GM19395 (cell line): ENCODE results near the gene ACTA1.
"Not testable (repeated sequence)": the region's sequence is repeated elsewhere in the genome, so short reads cannot be mapped to it uniquely, and the experiment has no call there.

Experiments used
- ATAC-seq: cut with Tn5 transposase; IDR thresholded peaks from one replicate; pipeline ENCODE4 v1.9.1; 2021; ENCODE audit warnings: mild to moderate bottlenecking, moderate library complexity; ENCODE audit not compliant: unreplicated experiment

The ACTA1 gene

DNA sequence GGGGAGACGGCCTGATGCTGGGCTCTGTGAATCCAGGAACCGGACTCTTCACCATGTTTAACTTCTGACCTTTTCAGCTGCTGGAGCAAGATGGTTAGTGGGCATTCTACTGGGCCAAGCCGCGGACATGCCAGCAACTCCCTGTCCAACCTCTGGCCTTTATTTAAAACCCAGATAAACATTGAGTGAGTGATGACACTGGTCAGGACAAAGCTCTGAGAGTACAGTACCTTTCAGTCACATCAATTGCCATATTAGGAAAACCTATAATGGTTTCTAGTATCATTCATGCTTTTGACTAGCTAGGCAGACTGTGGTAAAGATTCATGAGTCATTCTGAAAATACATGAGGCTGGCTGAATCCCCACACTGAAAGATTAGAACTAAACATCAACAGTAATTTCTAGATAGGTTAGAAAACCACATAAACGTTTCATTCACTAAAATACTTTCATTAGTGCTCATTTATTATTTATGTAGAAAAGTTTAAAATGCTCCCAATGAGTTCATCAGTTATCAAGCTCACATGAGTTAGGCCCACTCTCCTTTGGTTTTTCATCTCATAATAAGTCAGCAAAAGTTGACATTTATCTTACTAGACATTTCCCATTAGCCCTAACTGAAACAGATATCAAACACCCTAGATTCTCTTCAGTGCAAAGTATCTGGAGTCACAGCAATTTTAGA is 7.1 kb upstream of the ACTA1 start:
- peak; percentile 98 for ATAC-seq

DNA sequence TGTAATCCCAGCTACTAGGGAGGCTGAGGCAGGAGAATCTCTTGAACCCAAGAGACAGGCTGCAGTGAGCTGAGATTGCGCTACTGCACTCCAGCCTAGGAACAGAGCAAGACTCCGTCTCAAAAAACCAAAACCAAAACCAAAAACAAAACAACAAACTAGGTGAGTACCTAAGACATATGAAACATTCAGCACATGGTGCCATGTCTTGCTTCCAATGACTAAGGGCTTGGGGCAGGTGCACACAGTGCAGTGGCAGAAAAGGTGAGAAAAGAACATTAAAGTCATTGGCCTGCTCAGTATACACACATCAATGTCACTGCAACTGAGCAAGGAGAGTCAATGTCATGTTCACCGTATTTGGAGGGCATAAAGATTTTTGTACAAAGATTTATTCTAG is 4.1 kb upstream of the ACTA1 start:
- no peak for ATAC-seq

DNA sequence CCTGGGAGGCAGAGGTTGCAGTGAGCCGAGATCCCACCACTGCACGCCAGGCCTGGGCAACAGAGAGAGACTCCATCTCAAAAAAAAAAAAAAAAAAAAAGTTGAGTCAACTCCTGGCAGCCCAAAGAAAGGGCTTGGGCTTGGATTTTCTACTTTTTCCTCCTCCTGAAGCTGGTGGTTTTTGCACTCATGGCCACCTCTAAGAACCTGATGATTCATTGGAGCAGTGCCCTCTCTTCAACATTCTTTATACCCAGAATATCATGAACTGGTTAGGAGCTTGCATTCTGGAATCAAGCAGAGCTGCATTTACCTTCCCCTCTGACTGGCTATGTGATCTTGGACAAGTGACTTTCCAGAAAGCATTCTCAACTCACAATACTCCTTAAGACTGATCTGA is 3.5 kb upstream of the ACTA1 start:
- no peak for ATAC-seq

DNA sequence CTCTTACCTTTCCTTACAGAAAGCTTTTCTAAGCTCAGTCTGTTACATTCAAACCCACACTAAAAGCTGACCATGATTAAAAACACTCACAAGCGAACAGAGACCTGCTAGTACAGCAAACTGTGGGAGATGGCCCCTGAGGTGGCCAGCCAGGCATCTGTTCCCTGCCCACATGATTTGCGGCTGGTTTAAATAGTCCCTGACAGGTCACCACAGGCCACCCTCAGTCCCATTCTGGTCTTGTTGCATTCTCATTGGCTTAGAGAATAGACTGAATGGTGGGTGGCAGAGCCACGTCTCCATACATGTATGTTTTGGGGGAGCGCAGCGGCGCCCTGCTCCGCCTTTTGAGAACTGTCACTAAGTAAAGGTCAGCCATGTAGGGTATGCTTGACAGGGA is 2.3 kb upstream of the ACTA1 start:
- no peak for ATAC-seq

DNA sequence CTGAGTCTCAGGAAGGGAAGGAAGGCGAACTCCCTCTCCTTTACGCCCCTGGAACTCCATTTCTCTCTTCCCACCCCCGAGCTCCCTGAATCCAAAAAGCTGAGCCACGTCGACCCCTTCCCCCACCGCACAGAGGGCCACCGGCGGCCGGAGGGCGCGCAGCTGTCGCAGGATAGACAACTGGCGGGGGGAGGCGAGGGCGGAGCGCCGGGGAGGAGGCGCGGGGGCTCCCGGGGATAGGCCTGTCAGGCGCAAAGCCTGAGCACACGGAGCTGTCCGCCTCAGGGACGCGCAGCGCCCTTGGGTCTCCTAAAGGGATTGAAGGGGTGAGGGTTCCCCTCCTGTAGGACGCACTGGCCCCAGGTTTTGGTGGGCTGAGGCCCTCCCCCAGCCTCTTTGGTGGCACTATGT is 752 bp upstream of the ACTA1 start:
- ATAC-seq = no peak

DNA sequence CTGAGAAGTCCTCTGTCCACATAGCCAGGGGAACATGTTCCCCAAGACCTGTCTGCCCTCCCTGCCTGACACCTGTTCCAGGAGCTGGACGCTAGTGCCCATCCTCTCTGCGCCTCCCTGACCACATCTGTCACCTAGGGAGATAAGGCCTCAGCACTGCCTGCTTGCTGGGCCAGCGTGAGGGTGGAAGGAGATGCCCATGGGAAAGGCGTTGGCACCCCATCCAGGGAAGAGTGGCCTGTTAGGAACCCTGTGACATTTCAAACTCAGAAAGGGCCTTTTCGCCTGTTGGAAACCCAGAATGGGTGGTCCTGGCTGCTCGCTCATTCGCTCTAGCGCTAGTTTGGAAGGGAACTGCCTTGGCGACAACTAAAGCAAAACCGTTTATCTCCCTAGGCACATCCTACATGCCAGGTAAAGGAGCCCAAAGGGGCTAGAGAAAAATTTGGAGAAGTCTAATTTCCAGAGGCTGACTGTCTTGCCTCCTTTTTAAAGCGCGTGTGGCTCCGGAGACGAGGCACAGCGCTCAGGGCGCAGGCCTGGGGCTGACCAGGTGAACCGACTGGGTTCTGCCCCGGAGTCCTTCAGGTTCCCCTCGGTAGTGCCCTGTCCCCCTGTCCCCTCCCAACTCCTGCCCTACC is 410 bp downstream of the ACTA1 start:
- no peak for ATAC-seq

DNA sequence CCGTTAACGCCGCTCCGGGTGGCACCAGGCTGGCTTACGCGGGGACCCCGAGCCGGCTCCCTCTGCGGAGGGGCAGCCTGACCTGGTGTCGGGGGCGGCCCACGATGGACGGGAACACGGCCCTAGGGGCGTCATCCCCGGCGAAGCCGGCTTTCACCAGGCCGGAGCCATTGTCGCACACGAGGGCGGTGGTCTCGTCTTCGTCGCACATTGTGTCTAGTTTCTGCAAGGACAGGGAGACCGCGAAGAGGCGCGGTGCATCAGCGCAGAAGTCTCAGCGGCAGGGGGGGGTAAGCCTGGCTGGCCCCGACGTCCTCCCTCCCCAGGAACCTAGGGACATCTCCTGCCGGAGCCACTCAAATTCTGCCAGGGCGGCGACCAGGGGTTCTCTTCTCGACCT is 989 bp downstream of the ACTA1 start:
- no peak for ATAC-seq

DNA sequence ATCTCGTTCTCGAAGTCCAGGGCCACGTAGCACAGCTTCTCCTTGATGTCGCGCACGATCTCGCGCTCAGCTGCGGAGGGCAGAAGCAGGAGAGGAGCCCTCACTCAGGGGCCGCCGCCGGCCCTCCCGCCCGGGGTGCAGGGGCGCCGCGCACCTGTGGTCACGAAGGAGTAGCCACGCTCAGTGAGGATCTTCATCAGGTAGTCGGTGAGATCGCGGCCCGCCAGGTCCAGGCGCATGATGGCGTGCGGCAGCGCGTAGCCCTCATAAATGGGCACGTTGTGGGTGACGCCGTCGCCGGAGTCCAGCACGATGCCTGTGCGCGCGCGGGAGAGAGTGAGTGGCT is 1.8 kb downstream of the ACTA1 start:
- no peak for ATAC-seq

DNA sequence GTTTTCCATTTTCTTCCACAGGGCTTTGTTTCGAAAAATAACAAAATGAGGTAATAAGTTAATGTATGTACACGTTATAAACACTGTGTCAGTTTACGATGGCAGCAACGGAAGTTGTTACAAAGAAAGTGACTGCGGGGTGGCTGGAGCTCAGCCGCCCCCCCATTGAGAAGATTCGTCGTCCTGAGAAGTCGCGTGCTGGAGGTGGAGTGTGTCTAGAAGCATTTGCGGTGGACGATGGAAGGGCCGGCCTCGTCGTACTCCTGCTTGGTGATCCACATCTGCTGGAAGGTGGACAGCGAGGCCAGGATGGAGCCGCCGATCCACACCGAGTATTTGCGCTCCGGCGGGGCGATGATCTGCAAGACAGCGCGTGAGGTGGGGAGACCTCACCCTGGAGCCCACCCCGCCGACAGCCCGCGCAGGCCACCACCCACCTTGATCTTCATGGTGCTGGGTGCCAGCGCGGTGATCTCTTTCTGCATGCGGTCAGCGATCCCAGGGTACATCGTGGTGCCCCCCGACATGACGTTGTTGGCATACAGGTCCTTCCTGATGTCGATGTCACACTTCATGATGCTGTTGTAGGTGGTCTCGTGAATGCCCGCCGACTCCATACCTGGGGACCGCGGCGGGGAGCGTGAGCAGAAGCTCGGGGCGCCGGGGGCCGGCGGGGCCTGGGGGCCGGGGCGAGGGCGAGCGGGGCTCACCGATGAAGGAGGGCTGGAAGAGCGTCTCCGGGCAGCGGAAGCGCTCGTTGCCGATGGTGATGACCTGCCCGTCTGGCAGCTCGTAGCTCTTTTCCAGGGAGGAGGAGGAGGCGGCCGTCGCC is 2.4 kb downstream of the ACTA1 start:
- ATAC-seq = no peak

DNA sequence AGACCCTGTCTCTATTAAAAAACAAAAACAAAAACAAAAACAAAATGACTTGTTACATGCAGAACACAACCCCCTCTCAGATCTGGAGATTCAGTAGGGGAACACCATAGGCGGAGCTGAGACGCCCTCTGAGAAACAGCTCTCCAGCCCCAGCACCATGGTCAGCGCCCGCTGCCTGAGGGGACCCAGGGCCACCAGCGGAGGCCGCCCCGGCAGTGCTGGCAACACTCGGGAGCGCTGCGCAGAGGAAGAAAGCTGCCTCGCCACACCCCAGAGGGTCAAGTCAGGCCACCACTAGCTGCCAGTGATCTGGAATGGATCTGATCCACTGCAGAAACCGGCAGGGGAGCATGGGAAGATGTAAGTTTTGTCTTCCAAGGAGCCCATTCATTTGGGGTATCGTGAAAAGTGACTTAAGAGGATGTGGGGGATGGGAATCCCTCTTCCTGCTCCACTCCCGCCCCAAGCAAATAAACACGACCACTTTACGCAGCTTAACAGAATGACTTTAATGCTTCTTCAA is 3.1 kb downstream of the ACTA1 start:
- no peak for ATAC-seq

DNA sequence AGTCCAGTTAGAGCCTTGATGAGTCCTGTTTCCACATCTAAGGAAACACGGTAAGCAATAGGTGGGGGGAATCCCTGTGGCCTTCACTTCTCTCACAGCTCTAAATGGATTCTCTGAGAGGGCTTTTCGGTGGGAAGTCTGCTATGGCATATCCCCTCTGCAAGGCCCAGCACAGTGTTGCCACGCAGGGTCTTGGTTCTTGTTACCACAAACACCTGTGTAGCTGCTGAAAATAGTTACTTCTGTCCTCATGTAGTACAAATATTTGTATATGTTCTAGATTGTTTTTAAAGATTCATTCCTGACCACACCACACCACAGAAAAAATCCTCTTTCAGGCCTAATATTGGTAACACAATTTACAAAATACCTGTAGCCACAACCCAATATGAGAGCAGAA is 5.6 kb downstream of the ACTA1 start:
- ATAC-seq = no peak

DNA sequence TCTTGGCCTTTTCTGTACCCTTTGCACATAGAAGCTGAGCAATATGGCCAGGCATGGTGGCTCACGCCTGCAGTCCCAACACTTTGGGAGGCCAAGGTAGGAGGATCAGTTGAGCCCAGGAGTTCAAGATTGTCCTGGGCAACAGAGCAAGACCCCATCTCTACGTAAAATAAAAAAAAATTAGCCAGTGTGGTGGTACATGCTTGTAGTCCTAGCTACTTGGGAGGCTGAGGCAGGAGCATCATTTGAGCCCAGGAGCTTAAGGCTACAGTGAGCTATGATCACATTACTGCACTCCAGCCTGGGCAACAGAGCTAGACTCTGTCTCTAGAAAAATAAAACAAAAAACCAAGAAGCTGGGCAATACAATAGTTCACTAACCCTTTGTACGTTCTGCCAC is 6.3 kb downstream of the ACTA1 start:
- no peak for ATAC-seq

DNA sequence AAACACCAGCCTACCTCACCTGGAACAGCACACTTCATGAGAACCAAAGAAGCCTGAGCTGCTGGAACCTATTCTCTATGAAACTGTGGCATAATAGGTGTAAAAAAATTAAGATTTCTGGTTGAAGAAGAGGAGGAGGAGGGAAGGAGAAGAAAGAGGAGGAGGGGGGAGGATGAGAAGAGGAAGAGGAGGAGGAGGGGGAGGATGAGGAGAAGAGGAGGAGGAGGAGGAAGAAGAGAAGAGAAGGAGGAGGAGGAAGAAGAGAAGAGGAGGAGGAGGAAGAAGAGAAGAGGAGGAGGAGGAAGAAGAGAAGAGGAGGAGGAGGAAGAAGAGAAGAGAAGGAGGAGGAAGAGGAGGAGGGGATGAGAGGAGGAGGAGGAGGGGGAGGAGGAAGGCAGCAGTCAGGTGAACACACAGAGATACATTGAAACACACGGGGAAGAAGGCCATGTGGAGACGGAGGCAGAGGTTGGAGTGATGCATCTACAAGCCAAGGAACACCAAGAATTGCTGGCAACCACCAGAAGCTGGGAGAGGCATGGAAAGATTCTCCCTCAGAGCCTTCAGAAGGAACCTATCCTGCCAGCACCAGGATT is 8.2 kb downstream of the ACTA1 start:
- ATAC-seq = no peak

DNA sequence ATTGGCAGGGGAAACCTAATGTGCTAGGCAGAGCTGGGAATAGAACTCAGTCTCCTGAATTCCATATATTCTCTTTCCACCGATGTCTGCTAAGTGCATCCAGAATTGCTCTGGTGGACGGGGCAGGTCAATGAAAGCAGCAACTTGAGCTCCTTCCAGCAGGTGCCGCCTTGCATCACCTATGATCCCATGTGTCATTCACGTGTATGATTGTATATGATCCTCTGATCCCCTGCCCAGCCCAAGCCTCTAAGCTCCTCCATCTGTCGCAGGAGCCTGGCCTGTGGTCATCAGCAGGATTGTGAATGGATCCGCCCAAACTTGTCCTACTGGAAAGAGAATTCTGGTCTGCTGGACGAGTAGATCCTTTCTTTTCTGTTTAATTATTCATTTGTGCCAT is 13.1 kb downstream of the ACTA1 start:
- ATAC-seq = no peak

DNA sequence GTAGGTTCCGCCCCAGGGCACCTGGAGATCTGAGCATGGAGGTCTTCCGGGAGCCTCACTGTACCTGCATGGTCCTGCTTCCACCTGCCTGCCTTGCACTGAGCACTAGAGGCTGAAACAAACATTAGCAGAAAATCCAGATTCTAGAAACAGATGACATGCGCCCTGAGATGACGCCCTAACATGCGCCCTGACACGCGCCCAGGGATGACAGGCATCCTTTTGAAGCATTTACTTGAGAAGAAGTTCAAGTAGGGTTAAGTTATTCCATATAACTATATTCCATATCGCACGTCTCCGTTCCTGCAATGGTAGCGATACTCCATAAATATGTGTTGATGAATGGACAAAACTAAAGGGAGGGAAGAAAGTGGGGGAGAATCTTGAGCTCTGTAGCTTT is 13.7 kb downstream of the ACTA1 start:
- no peak for ATAC-seq

DNA sequence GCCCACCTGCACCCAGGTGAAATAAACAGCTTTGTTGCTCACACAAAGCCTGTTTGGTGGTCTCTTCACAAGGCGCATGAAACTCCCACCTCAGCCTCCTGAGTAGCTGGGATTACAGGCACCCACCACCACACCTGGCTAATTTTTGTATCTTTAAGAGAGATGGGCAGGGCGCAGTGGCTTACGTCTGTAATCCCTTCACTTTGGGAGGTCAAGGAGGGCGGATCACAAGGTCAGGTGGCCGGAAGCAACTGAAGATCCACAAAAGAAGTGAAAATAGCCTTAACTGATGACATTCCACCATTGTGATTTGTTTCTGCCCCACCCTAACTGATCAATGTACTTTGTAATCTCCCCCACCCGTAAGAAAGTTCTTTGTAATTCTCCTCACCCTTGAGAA is 15.3 kb downstream of the ACTA1 start:
- not testable (repeated sequence) for ATAC-seq

DNA sequence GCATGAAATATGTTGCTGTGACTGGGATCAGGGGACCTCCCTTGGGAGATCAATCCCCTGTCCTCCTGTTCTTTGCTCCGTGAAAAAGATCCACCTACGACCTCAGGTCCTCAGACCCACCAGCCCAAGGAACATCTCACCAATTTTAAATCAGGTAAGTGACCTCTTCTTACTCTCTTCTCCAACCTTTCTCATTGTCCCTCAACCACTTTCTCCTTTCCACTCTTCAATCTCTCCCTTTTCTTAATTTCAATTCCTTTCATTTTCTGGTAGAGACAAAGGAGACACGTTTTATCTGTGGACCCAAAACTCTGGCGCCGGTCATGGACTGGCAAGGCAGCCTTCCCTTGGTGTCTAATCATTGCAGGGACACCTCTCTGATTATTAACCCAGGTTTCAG is 21.1 kb downstream of the ACTA1 start:
- not testable (repeated sequence) for ATAC-seq

DNA sequence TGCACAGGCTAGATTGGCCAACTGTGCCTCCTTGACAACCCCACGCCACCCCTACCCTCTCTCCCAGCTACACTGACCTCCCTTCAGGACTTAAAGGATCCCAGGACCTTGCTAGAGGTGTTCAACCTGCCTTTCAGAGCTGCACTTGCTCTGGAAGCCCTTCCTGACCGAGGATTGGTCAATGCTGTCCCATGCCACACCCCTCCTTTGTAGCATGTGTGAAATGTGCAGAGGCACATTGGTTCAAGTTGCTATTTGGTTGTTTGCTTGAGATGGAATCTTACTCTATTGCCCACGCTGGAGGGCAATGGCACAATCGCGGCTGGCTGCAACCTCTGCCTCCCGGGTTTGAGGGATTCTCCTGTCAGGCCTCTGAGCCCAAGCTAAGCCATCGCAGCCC is 21.8 kb downstream of the ACTA1 start:
- no peak for ATAC-seq

DNA sequence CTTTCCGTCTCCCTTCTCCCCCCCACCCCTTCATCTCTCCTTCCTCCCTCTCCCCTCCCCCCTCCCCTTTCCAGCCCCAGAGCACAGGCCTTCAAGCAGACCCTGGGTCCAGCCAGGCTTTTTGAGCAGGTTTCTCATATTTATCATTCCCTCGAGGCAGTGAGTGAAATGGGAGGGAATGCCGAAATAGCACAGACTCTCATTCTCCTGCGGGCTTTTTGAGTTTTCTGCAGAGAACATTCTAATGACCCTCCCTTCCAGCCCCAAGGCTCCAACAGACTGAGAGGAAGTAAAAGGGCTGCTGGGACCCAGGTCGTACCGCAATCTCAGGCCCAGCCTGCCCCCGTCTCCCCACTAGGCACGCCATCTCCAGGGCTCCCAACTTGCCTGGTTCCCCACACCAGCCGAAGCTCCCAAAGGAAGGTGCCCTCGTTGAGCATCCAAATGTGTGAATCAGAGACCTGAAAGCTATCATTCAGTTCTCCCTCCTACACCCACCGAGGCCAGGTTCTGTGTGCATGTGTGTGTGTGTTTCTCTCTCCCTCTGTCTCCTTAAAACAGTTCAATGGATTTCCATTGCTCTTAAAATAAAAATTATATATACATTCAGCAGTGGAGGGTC is 22.3 kb downstream of the ACTA1 start:
- no peak for ATAC-seq

DNA sequence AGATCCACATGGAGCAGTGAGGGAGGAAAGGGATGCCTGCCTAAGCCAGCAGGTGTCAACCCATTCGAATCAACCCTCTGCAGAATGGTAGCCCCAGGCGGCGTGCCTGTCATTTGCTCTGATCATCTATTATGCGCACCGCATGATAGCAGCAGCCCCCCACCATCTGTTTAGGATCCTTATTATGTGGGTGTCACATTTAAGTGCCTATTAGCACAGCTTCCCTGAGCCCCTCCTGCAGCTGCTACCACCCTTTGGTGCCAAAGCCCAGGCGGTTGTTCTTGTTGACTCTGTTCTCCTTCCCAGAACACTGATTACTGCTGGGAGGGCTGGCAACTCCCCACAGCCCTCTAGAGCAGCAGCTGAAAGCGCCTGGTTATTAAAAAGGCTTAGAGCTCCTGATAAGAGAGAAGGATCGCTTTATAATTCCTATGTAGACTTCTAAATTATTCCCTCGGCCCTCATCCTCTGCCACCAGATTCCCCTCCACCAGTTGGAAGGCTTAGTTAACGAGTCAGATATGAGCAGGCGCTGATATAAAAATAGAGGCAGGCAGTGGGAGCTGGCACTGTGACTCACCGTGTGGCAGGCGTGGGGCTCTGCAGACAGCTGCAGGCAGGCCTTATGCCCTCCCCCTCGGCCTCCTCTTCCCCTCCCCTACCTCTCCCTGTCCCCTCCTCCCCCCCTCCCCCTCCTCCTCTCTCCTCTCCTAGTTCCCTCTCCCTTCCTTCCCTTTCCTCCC is 23.0 kb downstream of the ACTA1 start:
- no peak for ATAC-seq

DNA sequence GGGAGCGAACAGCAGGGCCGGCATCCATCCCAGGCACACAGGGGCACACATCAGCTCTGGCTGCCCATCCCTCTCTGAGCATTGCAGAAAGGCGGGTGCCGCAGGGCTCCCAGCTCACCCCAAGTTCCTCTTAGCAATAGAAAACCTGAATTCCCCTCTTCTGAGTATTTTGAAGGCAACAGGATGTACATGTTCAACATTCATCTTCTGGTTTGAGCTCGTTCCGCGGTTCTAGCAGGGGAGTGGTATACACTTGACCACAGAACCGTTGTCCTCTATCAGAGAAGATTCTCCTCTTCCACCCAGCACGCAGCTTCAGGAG is 23.6 kb downstream of the ACTA1 start:
- ATAC-seq = no peak
